Astrocyte (in vitro differentiated cells and primary cell): ENCODE results near the gene ABO.

Source experiments
- EZH2 ChIP-seq: IDR thresholded peaks from 2 replicates; pipeline ENCODE4 v1.6.1; 2012; ENCODE audit warnings: mild to moderate bottlenecking, low read length, inconsistent platforms; ENCODE audit not compliant: insufficient read depth
- TF ChIP-seq, protein P1 (sequence below): IDR thresholded peaks from 2 replicates; pipeline ENCODE4 v1.5.1; 2011; ENCODE audit warnings: low read depth, mild to moderate bottlenecking, inconsistent platforms, low read length, moderate library complexity; ENCODE audit not compliant: insufficient read depth

DNA sequence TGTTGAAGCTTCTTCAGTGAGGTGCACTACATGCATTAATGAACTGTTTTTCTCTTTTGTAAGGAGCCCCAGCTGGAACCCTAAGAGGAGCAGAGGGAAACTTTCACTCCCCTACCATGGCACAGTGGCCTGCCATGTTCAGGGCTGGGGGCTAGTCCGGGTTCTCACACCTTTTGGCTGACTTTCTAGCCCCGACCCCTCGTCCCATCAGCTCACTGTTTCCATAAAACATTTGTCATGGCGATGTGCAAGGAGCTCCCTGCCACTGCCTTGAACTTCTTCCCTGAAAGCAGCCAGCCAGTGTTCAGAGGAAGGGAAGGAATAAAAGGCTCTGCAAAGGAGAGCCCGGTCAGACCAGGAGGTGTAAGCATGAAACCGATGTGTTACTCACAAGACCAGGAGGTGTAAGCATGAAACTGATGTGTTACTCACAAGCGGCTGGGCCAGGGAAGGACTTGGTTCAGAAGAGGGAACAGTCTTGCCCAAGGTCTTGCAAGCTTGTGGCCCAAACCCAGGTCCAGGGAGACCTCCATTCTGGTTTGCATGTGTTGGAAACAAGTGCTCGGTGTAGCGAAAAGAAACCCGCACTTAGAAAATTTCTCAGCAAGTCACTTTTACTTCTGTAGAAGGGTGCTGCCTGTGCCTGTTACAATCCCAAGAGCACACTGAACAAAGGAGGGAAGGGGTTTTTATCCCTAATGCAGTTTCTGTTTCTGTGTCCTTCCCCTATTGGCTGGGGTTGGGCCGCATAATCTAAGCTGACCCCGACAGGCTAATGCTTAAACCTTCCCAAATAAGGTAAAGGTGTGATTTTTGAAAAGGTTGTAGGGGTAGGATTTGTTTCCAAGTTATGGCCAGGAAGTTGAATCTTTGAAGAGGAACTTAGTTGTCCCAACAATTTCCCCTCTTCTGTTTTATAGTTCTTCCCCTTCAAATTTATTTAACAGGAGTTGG is 3.4 kb upstream of the ABO start:
- TF ChIP-seq EZH2: no peak
- TF ChIP-seq, protein P1, sequence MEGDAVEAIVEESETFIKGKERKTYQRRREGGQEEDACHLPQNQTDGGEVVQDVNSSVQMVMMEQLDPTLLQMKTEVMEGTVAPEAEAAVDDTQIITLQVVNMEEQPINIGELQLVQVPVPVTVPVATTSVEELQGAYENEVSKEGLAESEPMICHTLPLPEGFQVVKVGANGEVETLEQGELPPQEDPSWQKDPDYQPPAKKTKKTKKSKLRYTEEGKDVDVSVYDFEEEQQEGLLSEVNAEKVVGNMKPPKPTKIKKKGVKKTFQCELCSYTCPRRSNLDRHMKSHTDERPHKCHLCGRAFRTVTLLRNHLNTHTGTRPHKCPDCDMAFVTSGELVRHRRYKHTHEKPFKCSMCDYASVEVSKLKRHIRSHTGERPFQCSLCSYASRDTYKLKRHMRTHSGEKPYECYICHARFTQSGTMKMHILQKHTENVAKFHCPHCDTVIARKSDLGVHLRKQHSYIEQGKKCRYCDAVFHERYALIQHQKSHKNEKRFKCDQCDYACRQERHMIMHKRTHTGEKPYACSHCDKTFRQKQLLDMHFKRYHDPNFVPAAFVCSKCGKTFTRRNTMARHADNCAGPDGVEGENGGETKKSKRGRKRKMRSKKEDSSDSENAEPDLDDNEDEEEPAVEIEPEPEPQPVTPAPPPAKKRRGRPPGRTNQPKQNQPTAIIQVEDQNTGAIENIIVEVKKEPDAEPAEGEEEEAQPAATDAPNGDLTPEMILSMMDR: no peak
